DMS53 treated with DMSO at 0.1 percent for 48 hours (cell line): Measurements from ENCODE around the gene ABCA4.
"Not testable (repeated sequence)": the region's sequence is repeated elsewhere in the genome, so short reads cannot be mapped to it uniquely, and the experiment has no call there.

Experiments
- DNase-seq: peaks from one replicate; lab custom pipeline; 2025; ENCODE audit not compliant: unreplicated experiment; lab: John Stamatoyannopoulos, UW

ABCA4 gene

GRCh38 chr1:94011709-94012595 lies 109.0 kb downstream of the ABCA4 start:
- no peak for DNase-seq

GRCh38 chr1:94011129-94011528 lies 109.8 kb downstream of the ABCA4 start:
- no peak for DNase-seq

DNA sequence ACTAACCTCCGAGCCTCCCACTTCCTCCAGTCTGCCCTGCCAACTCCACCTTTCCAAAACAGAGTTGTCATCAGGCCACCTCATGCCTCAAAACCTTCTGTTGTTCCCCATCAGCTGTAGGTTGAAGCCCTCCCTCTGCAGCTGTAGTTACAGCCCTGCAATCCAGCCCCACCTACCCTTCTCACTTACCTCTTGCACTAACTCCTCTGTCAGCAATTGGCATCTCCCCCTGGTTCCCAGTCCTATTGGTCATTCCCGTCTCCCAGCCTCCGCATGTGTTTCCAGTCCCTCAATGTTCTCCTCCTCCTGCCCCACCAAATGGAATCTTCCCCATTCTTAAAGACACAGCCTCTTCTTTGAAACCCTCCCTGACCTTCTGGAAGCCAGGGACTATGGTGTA lies 111.6 kb downstream of the ABCA4 start:
- DNase-seq = no peak

- no peak for DNase-seq
Observed at GRCh38 chr1:94006604-94007003, 114.3 kb downstream of the ABCA4 start.

GRCh38 chr1:94004924-94005323 lies 116.0 kb downstream of the ABCA4 start:
- no peak for DNase-seq

DNA sequence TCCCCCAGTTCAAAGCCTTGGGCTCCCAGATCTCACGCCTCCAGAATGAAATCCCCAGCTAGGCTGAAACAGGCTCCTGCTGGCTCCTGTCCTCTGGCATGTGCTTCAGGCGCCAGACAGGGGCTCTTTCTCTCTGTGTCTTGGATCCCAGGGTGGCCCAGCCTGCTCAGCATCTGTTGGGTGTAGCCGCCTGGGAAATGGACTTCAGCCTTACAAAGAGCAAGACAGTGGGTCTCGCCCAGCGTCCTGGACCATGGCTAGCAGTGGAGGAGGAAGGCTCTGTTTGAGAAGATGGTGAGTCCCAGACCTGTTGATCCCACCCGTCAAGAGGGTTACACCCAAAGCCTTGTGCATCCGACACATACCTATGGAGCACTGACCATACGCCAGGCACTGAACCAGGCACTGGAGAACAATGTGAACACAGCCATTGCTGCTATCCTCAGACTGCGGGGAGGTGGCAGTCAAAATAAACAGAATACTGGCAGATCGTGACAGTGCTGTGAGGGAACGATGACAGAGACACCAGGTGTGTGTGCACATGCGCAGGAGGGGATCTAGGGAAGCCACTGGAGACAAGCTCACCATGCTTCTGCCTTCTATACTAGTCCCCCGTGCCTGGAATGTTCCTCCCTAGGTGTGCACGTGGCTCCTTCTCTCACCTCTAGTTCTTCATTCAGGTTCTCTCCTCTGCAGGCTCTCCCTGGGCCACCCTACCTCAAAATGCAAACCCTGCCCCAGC lies 118.7 kb downstream of the ABCA4 start:
- DNase-seq = no peak

- DNase-seq = no peak
Observed at GRCh38 chr1:94001397-94002045, 119.4 kb downstream of the ABCA4 start.

DNA sequence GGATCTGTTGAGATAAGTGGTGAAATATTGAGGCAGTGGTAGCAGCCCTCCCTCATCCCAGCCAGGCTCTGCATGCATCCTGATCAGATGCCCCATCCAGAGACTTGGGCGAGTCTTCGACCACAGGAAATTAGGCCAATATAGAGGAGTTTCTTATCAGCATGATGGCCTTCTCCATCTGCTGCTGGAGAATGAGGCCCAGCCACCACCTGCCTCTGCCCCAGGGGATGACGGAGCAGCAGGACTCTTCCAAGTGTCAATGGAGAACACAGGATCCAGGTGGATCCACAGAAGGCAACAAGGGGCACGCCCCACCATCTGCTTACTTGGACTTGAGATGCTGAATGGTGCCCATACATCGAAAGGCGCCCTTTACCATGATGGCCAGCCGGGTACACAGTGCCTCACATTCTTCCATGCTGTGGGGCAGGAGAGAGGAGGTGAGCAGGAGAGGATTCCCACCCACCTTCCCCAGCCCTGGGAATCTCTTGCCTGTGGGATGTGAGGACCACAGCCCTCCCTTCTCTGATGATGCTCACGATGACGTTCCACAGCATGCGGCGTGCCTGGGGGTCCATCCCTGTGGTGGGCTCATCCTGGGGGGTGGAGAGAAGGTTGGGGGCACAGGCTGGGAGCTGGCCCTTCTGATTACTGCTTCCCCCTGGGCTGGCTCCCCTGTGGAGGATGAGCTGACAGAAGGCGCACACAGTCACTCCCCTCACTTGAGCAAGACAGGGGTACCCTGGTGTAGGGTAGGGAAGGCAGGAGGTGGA lies 120.3 kb downstream of the ABCA4 start:
- no peak for DNase-seq

GRCh38 chr1:93999840-94000415 lies 121.0 kb downstream of the ABCA4 start:
- DNase-seq = no peak

- DNase-seq = not testable (repeated sequence)
Observed at GRCh38 chr1:93998532-93998931, 122.4 kb downstream of the ABCA4 start.

DNA sequence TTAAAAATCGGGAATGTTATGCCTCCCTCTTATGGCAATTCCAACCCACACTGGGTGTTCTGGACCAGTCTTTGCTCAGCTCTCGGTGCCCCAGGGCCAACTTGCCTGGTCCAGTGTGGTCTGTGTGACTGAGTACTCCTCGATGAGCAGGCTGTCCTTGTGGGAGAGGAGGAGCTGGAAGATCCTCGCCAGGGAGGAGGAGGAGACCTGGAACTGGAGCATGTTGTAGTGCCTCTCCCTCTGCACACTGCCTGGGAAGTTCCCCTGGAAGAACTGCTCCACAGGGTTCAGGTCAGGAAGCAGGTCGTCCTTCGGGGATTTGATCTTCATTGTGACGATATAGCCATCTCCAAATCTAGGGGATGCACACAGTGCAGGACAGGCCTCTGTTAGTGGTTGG lies 123.2 kb downstream of the ABCA4 start:
- no peak for DNase-seq

DNA sequence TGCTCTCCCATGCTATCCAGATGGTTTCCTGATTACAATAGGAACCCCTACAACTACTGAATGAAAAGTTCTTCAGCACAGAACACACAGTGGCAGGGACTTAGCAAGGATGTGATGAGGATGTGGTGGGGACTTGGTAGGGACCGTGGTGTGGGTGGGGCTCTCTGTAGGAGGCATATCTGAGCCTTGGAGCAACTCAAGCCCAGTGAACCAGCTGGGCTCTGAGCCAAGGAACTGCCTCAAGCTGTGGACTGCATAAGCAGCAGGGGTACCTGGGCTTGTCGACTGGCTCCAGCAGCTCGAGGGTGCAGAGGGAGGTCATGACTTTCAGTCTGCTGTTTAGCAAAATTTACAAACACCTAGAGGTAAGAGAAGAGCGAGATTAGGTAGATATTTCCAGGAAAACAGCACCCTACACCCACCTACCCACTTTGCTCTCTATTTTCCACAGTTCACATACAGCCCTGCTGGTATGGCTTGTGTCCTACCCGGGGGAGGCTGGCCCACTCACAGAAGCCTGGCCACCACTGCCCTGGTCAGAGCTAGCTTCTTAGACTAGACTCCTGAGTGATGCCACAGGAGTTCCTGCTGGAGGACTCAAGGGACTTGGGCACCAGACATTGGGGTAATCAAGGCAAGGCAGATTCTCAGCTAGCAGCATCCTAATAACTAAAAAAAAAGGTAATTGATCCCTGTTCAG lies 125.0 kb downstream of the ABCA4 start:
- no peak for DNase-seq

DNA sequence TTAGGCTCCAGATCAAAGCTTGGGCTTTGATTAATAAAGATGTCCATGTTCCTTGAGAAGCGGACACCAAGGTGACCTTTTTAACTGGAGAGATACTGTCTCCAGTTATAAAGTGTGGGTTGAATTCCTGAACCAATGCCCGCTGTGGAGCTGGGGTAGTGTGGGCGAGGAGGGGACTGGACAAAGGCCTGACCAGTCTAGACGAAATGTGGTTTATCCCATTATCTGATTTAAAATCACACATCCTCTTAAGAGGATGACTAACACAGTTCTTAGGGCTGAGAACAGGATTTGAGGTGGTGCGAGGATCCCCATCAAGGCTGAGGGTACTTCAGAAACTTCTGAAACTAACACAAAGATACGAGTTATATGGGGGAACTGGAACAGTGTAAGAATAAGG lies 127.2 kb downstream of the ABCA4 start:
- no peak for DNase-seq

GRCh38 chr1:93992954-93993353 lies 128.0 kb downstream of the ABCA4 start:
- DNase-seq = no peak

GRCh38 chr1:93992190-93992589 lies 128.8 kb downstream of the ABCA4 start:
- no peak for DNase-seq

GRCh38 chr1:93991271-93991670 lies 129.7 kb downstream of the ABCA4 start:
- DNase-seq = no peak

DNA sequence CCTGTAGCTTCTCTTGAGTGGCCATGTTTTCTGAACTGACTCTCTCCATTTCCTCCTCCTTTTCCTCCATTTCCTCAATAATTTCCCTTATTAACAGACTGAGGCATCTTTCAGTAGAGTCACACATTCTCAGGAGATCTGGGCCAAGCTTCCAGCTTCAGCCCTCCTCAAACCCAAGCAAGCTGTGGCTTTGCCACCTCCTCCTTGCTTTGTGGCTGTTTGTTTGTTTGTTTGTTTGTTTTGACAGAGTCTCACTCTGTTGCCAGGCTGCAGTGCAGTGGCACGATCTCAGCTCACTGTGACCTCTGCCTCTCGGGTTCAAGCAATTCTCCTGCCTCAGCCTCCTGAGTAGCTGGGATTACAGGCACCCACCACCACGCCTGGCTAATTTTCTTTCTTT lies 130.5 kb downstream of the ABCA4 start:
- DNase-seq = not testable (repeated sequence)

- no peak for DNase-seq
Observed at GRCh38 chr1:93990010-93990409, 130.9 kb downstream of the ABCA4 start.

GRCh38 chr1:93989601-93990000 lies 131.3 kb downstream of the ABCA4 start:
- no peak for DNase-seq
